Measurements from ENCODE around the gene GRIK3. TPM values are rescaled to one million over a fixed set of nuclear protein-coding genes. Genes with fewer than 3 reads are reported as not detected.

Gene GRIK3
- total and polyA plus RNA-seq, 4 donors: 0.03 to 0.08 (median 0.05) TPM; not detected in 1

DNA sequence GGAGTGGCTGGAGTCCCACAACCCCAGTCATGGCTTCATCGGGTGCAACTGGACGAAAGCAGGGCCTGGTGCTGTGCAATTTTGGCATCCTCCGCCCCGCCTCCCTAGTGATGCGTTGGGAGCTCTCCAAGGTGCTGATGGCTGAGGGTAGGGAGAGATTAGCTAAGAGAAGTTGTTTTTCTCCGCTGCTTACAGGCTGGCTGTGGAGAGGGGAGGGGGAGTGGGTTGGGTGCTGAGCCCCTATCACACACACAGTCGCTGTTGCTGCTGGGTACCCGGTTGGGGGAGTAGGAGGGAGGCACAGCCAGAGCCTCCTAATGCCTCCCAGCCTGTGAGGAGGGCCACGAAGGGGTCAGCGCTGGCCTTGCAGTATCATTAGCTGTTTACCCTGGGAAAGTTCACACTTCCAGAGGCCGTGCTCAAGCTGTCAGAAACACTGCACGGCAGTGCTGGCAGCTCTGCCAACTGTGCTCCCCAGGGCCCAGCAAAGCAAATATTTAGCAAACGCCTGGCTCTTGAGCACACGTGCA is 110.0 kb downstream of the GRIK3 start:
- Histone ChIP-seq H3K9ac (ENCODE audit: low read depth in 1 of 2, low read length in 2 of 2) (no peak overlapping the region), H3K27me3 (ENCODE audit: control insufficient read depth in 4 of 4, insufficient read depth in 4 of 4, low read length in 3 of 4) (no peaks in the 10 kb centered on the region), H3K4me1 (ENCODE audit: control insufficient read depth in 4 of 4, insufficient read depth in 4 of 4, low read length in 3 of 4) (no peaks in the 10 kb centered on the region), H3K9me3 (ENCODE audit: control insufficient read depth in 4 of 4, low read length in 3 of 4) (no peaks in the 10 kb centered on the region), H3K36me3 (ENCODE audit: control insufficient read depth in 4 of 4, insufficient read depth in 3 of 4, low read depth in 1 of 4, low read length in 3 of 4) (no peaks in the 10 kb centered on the region), H3K4me3 (ENCODE audit: low read depth in 1 of 3, low read length in 3 of 3) (no peak overlapping the region), H3K27ac (ENCODE audit: low read depth in 1 of 2, low read length in 2 of 2) (no peak overlapping the region)
- 8% methylated on average over 14 of the region's 14 CpGs for WGBS
- TF ChIP-seq, protein P1, sequence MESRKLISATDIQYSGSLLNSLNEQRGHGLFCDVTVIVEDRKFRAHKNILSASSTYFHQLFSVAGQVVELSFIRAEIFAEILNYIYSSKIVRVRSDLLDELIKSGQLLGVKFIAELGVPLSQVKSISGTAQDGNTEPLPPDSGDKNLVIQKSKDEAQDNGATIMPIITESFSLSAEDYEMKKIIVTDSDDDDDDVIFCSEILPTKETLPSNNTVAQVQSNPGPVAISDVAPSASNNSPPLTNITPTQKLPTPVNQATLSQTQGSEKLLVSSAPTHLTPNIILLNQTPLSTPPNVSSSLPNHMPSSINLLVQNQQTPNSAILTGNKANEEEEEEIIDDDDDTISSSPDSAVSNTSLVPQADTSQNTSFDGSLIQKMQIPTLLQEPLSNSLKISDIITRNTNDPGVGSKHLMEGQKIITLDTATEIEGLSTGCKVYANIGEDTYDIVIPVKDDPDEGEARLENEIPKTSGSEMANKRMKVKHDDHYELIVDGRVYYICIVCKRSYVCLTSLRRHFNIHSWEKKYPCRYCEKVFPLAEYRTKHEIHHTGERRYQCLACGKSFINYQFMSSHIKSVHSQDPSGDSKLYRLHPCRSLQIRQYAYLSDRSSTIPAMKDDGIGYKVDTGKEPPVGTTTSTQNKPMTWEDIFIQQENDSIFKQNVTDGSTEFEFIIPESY (IDR thresholded peaks at IDR 0.05): no peak
- TF ChIP-seq EGR1 (IDR thresholded peaks at IDR 0.05; ENCODE audit: low read depth in 2 of 2) (no peak), JUND (IDR thresholded peaks at IDR 0.05) (no peak), FOXA1 (IDR thresholded peaks at IDR 0.05) (no peak), NR2F2 (IDR thresholded peaks at IDR 0.05) (no peak), RAD21 (IDR thresholded peaks at IDR 0.05) (no peak), YY1 (IDR thresholded peaks at IDR 0.05) (no peak)
- TF ChIP-seq, protein P2, sequence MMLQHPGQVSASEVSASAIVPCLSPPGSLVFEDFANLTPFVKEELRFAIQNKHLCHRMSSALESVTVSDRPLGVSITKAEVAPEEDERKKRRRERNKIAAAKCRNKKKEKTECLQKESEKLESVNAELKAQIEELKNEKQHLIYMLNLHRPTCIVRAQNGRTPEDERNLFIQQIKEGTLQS (IDR thresholded peaks at IDR 0.05): no peak
- TF ChIP-seq, protein P3, sequence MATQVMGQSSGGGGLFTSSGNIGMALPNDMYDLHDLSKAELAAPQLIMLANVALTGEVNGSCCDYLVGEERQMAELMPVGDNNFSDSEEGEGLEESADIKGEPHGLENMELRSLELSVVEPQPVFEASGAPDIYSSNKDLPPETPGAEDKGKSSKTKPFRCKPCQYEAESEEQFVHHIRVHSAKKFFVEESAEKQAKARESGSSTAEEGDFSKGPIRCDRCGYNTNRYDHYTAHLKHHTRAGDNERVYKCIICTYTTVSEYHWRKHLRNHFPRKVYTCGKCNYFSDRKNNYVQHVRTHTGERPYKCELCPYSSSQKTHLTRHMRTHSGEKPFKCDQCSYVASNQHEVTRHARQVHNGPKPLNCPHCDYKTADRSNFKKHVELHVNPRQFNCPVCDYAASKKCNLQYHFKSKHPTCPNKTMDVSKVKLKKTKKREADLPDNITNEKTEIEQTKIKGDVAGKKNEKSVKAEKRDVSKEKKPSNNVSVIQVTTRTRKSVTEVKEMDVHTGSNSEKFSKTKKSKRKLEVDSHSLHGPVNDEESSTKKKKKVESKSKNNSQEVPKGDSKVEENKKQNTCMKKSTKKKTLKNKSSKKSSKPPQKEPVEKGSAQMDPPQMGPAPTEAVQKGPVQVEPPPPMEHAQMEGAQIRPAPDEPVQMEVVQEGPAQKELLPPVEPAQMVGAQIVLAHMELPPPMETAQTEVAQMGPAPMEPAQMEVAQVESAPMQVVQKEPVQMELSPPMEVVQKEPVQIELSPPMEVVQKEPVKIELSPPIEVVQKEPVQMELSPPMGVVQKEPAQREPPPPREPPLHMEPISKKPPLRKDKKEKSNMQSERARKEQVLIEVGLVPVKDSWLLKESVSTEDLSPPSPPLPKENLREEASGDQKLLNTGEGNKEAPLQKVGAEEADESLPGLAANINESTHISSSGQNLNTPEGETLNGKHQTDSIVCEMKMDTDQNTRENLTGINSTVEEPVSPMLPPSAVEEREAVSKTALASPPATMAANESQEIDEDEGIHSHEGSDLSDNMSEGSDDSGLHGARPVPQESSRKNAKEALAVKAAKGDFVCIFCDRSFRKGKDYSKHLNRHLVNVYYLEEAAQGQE (IDR thresholded peaks at IDR 0.05): peak; percentile 99
- DNase-seq (ENCODE audit: low spot score): peak; percentile 64

DNA sequence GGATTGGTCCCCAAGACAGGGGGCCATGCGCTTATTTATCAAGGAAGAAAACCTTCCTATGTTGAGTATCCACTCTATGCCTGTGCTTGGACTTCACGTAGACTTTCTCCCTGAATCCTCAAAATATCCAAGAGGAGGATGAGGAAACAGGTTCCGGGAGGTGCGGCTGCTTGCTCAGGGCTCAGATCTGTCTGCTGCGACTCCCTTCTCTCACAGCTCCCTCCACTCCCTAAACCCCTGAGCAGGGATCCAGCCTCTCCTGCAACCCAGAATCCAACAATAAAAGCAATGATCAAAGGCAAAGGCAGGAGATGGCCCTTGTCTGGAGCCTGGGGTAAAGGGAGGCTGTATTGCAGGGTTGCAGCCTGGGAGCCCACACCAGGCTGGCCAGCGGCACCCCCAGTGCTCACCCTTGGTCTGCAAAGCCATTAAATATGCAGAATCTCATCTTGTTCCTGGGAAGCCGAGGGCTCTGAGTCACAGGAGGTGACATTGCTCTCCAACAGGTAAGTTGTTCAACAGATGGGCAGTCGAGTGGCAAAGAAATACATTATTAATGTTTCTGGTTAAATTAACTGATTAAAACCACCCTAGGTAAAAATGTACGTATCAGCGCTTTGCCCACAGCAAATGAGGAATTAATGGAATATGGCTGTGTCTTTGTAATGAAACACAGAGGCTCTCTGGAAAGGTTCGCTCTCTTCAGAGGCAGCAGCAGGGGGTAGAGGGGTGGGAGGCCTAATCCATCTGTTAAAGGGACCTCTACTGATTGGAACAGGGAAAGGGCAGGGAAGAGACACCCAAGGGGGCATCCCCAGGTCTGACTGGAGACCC is 111.5 kb downstream of the GRIK3 start:
- no peak overlapping the region for H3K27ac ChIP-seq (ENCODE audit: low read depth in 1 of 2, low read length in 2 of 2)
- no peak overlapping the region for H3K4me3 ChIP-seq (ENCODE audit: low read depth in 1 of 3, low read length in 3 of 3)
- H3K27me3 ChIP-seq (ENCODE audit: control insufficient read depth in 4 of 4, insufficient read depth in 4 of 4, low read length in 3 of 4): no peaks in the 10 kb centered on the region
- no peaks in the 10 kb centered on the region for H3K9me3 ChIP-seq (ENCODE audit: control insufficient read depth in 4 of 4, low read length in 3 of 4)
- 41% methylated on average over 11 of the region's 11 CpGs for WGBS
- no peak overlapping the region for H3K9ac ChIP-seq (ENCODE audit: low read depth in 1 of 2, low read length in 2 of 2)
- TF ChIP-seq YY1 (IDR thresholded peaks at IDR 0.05) (no peak), JUND (IDR thresholded peaks at IDR 0.05) (no peak), EGR1 (IDR thresholded peaks at IDR 0.05; ENCODE audit: low read depth in 2 of 2) (no peak), HNF4G (IDR thresholded peaks at IDR 0.05) (no peak)
- TF ChIP-seq, protein P1 (IDR thresholded peaks at IDR 0.05): no peak
- H3K36me3 ChIP-seq (ENCODE audit: control insufficient read depth in 4 of 4, insufficient read depth in 3 of 4, low read depth in 1 of 4, low read length in 3 of 4): no peaks in the 10 kb centered on the region
- no peaks in the 10 kb centered on the region for H3K4me1 ChIP-seq (ENCODE audit: control insufficient read depth in 4 of 4, insufficient read depth in 4 of 4, low read length in 3 of 4)
- no peak for DNase-seq (ENCODE audit: low spot score)

Data from liver (tissue), 9 donors.